Measurements from ENCODE around the gene CYSRT1.

- TF ChIP-seq CTCF (conservative IDR thresholded peaks at IDR 0.05; ENCODE audit: low read depth, low read length) (no peak), EZH2 (IDR thresholded peaks at IDR 0.05; ENCODE audit: low read length, unreplicated experiment) (no peak), EZH2phosphoT487 (IDR thresholded peaks at IDR 0.05; ENCODE audit: borderline replicate concordance, low read length) (no peak)
Observed at GRCh38 chr9:137256856-137257255, 31.9 kb downstream of the CYSRT1 start.
